ENCODE measurements around the gene IRF7. TPM values are rescaled to one million over a fixed set of nuclear protein-coding genes. Genes with fewer than 3 reads are reported as not detected.

The IRF7 gene
- total RNA-seq, 3 donors from 2014 or later, result 13.3 to 29.9 (median 27.9) TPM

DNA sequence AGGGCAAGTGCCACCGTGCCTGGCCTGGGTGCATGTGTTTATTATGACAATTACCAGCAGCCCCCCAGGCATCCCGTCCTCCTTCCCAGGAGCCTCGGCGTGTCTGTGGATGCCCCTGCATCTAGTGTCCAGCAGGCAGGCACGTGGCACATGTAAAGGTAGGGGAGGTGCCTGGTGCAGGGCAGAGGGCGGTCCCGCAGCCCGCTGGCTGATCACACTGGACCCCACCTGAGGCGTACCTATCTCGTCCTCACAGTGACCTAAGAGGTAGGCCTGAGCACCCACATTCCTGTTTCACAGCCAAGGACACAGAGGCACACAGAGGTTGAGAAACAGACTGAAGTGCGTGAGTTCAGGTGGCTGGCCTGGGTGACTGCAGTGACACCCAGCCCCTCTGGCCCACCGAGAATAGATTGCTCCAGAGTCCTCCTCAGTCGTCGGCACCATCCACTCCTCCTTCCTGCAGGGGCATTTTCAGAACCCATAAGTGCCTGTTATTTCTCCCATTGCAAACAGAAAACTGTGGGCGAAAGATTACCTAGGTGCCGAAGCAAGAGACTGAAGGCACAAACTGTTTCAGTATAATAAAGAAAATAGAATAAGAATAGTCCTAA, 42.5 kb downstream of the IRF7 start:
- H3K4me3 ChIP-seq, result no peak overlapping the region
- no peaks in the 10 kb centered on the region for H3K36me3 ChIP-seq
- H3K9me3 ChIP-seq, result no peaks in the 10 kb centered on the region
- DNase-seq (ENCODE audit: low spot score in 2 of 2), result no peak
- no peaks in the 10 kb centered on the region for H3K27me3 ChIP-seq
- intact Hi-C loops (cut with DNase I; ENCODE audit: low total_unique reads), result no loop called here
- TF ChIP-seq POLR2A (IDR thresholded peaks at IDR 0.05) (no peak), POLR2AphosphoS5 (IDR thresholded peaks at IDR 0.05) (no peak), CTCF (IDR thresholded peaks at IDR 0.05) (no peak)
- H3K4me1 ChIP-seq, result peaks cover 10 to 26% of the 10 kb centered on the region in 2 donors
- no peak overlapping the region for H3K27ac ChIP-seq

GRCh38 chr11:571802-572185, 44.0 kb downstream of the IRF7 start:
- Histone ChIP-seq H3K9me3 (no peaks in the 10 kb centered on the region), H3K27ac (no peak overlapping the region)

GRCh38 chr11:569158-569885, 46.4 kb downstream of the IRF7 start:
- no peak for DNase-seq (ENCODE audit: low spot score in 2 of 2)
- TF ChIP-seq POLR2A (IDR thresholded peaks at IDR 0.05) (no peak), CTCF (IDR thresholded peaks at IDR 0.05) (no peak), POLR2AphosphoS5 (IDR thresholded peaks at IDR 0.05) (no peak)

More at GRCh38 chr11:571802-572185, 44.0 kb downstream of the IRF7 start:
- H3K27me3 ChIP-seq, result no peaks in the 10 kb centered on the region
- no peaks in the 10 kb centered on the region for H3K36me3 ChIP-seq
- DNase-seq (ENCODE audit: low spot score in 2 of 2), result no peak
- intact Hi-C loops (cut with DNase I; ENCODE audit: low total_unique reads), result no loop called here
- no peak overlapping the region for H3K4me3 ChIP-seq
- peaks cover 0 to 16% of the 10 kb centered on the region in 2 donors for H3K4me1 ChIP-seq
- TF ChIP-seq CTCF (IDR thresholded peaks at IDR 0.05) (no peak), POLR2AphosphoS5 (IDR thresholded peaks at IDR 0.05) (no peak), POLR2A (IDR thresholded peaks at IDR 0.05) (no peak)

GRCh38 chr11:568306-569157, 47.2 kb downstream of the IRF7 start:
- no peaks in the 10 kb centered on the region for H3K27me3 ChIP-seq
- TF ChIP-seq POLR2A (IDR thresholded peaks at IDR 0.05) (no peak), CTCF (IDR thresholded peaks at IDR 0.05) (no peak), POLR2AphosphoS5 (IDR thresholded peaks at IDR 0.05) (peak in 1 of 3 donors; percentile 10)
- H3K4me3 ChIP-seq, result peak overlapping the region; percentile 53 to 79 (median 65)
- H3K4me1 ChIP-seq, result peaks cover 0 to 7% of the 10 kb centered on the region in 2 donors
- no peaks in the 10 kb centered on the region for H3K36me3 ChIP-seq
- no peaks in the 10 kb centered on the region for H3K9me3 ChIP-seq
- intact Hi-C loops (cut with DNase I; ENCODE audit: low total_unique reads), result loop anchor here (10.0 kb wide), 1 partner anchor 206 kb away; the partner anchor contains the start of gene GATD1
- peak; percentile 92 to 93 for DNase-seq (ENCODE audit: low spot score in 2 of 2)
- H3K27ac ChIP-seq, result peak overlapping the region; percentile 78 to 82

More at GRCh38 chr11:569158-569885, 46.4 kb downstream of the IRF7 start:
- Histone ChIP-seq H3K4me3 (peak overlapping the region; percentile 53 to 79 (median 65)), H3K27me3 (no peaks in the 10 kb centered on the region), H3K4me1 (peaks cover 0 to 9% of the 10 kb centered on the region in 2 donors), H3K27ac (peak overlapping the region; percentile 78 to 82), H3K36me3 (no peaks in the 10 kb centered on the region), H3K9me3 (no peaks in the 10 kb centered on the region)
- intact Hi-C loops (cut with DNase I; ENCODE audit: low total_unique reads), result loop anchor here (10.0 kb wide), 1 partner anchor 205 kb away; the partner anchor contains the start of gene GATD1

Data from breast epithelium (tissue), 4 donors.